Measurements from ENCODE around the gene ADAM22. TPM values are rescaled to one million over a fixed set of nuclear protein-coding genes. Genes with fewer than 3 reads are reported as not detected.

Gene ADAM22
- total and polyA plus RNA-seq, 2 of the 4 experiments (the other 2 are of a cell fraction) = 0.03 to 0.18 TPM

GRCh38 chr7:88018501-88018900, 84.5 kb downstream of the ADAM22 start:
- Histone ChIP-seq H3K79me1 (ENCODE audit: low read depth in 1 of 2, low read length in 2 of 2) (no peaks in the 10 kb centered on the region), H3K27me3 (ENCODE audit: control insufficient read depth, insufficient read depth, low read length) (no peaks in the 10 kb centered on the region), H3K4me1 (ENCODE audit: control insufficient read depth, insufficient read depth, low read length) (no peaks in the 10 kb centered on the region), H3K18ac (ENCODE audit: low read depth, low read length) (no peak overlapping the region), H3K9me3 (ENCODE audit: control insufficient read depth, insufficient read depth, low read length) (no peaks in the 10 kb centered on the region), H2AK5ac (ENCODE audit: low read depth, low read length) (no peak overlapping the region), H3K4ac (ENCODE audit: low read depth, low read length) (no peak overlapping the region), H3K4me3 (ENCODE audit: insufficient read depth, low read depth, low read length) (no peak overlapping the region), H4K8ac (ENCODE audit: low read depth in 2 of 2, low read length in 2 of 2) (no peak overlapping the region), H4K91ac (ENCODE audit: insufficient read depth, low read depth, low read length) (no peak overlapping the region), H3K23ac (ENCODE audit: low read depth, low read length) (no peak overlapping the region), H2BK120ac (ENCODE audit: low read depth, low read length) (no peak overlapping the region), H3K27ac (ENCODE audit: insufficient read depth, low read length) (no peak overlapping the region), H3K9me1 (ENCODE audit: insufficient read depth, low read length) (no peaks in the 10 kb centered on the region), H4K20me1 (ENCODE audit: insufficient read depth, low read length) (no peaks in the 10 kb centered on the region), H3K4me2 (ENCODE audit: low read depth, low read length) (no peak overlapping the region), H2AFZ (replicated peaks; ENCODE audit: low read length, poor library complexity) (no peak overlapping the region), H3K36me3 (ENCODE audit: control insufficient read depth, insufficient read depth, low read length) (no peaks in the 10 kb centered on the region), H4K5ac (ENCODE audit: low read depth, low read length) (no peak overlapping the region), H2AK9ac (replicated peaks; ENCODE audit: low read depth, low read length, poor library complexity) (no peak overlapping the region), H3K9ac (ENCODE audit: low read depth, low read length) (no peak overlapping the region), H2BK20ac (ENCODE audit: low read depth, low read length) (no peak overlapping the region), H3K56ac (ENCODE audit: extremely low read depth, insufficient read depth, low read length) (no peak overlapping the region), H3K14ac (replicated peaks; ENCODE audit: low read depth, low read length) (no peak overlapping the region), H2BK15ac (ENCODE audit: low read depth, low read length) (no peak overlapping the region), H2BK5ac (ENCODE audit: low read depth, low read length, poor library complexity, severe bottlenecking) (no peak overlapping the region)
- CTCF ChIA-PET = no interaction called here
- intact Hi-C loops (cut with micrococcal nuclease) (no loop called here), in situ Hi-C loops (cut with MboI; ENCODE audit: low sequenced_read_pairs) (no loop called here), dilution Hi-C loops (cut with HindIII; ENCODE audit: low sequenced_read_pairs, unreplicated experiment) (no loop called here)
- WGBS, 2 experiments (ENCODE audit: extremely low coverage in 2 of 2, insufficient read length in 1 of 2) = no CpG with 5 or more reads among the region's 1 CpG
- no TSS peak for BruUV-seq (replicated peaks)
- no peak for ATAC-seq (ENCODE audit: low read depth)
- POLR2A ChIA-PET (ENCODE audit: unreplicated experiment) = no interaction called here
- TF ChIP-seq POLR2A (IDR thresholded peaks at IDR 0.05; ENCODE audit: low read depth, low read length) (no peak), BHLHE40 (IDR thresholded peaks at IDR 0.05; ENCODE audit: low read depth, low read length) (no peak), CTCF (conservative IDR thresholded peaks at IDR 0.05; ENCODE audit: low read depth, low read length) (no peak), CHD1 (IDR thresholded peaks at IDR 0.05; ENCODE audit: low read depth, low read length) (no peak), CEBPB (IDR thresholded peaks at IDR 0.05; ENCODE audit: low read depth, low read length) (no peak), MXI1 (IDR thresholded peaks at IDR 0.05; ENCODE audit: borderline replicate concordance, low read depth, low read length) (no peak), NFE2L2 (IDR thresholded peaks at IDR 0.05; ENCODE audit: low read depth, low read length) (no peak), RCOR1 (IDR thresholded peaks at IDR 0.05; ENCODE audit: insufficient replicate concordance, low read length) (no peak)
- TF ChIP-seq, protein P1, sequence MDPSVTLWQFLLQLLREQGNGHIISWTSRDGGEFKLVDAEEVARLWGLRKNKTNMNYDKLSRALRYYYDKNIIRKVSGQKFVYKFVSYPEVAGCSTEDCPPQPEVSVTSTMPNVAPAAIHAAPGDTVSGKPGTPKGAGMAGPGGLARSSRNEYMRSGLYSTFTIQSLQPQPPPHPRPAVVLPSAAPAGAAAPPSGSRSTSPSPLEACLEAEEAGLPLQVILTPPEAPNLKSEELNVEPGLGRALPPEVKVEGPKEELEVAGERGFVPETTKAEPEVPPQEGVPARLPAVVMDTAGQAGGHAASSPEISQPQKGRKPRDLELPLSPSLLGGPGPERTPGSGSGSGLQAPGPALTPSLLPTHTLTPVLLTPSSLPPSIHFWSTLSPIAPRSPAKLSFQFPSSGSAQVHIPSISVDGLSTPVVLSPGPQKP (IDR thresholded peaks at IDR 0.05; ENCODE audit: borderline replicate concordance, low read depth, low read length) = no peak
- DNase-seq = no peak

Measured in IMR-90 (cell line).